GM04503 (cell line): ENCODE data around the gene HHATL.

Source experiments
- DNase-seq: peaks from one replicate; pipeline ENCODE4 v3.0.0-alpha.2; 2012; ENCODE audit warnings: low read depth

Gene HHATL

GRCh38 chr3:42698216-42698910 is 4.2 kb downstream of the HHATL start:
- DNase-seq: no peak

GRCh38 chr3:42697289-42698051 is 5.1 kb downstream of the HHATL start:
- no peak for DNase-seq

- DNase-seq: no peak
Observed at GRCh38 chr3:42696356-42697288, 6.0 kb downstream of the HHATL start.

- DNase-seq: no peak
Observed at GRCh38 chr3:42694366-42694765, 8.2 kb downstream of the HHATL start.

GRCh38 chr3:42693530-42693930 is 9.1 kb downstream of the HHATL start:
- DNase-seq: no peak

- no peak for DNase-seq
Observed at GRCh38 chr3:42692667-42693529, 9.7 kb downstream of the HHATL start.

- DNase-seq: no peak
Observed at GRCh38 chr3:42691816-42692666, 10.6 kb downstream of the HHATL start.

- no peak for DNase-seq
Observed at GRCh38 chr3:42690766-42691680, 11.6 kb downstream of the HHATL start.

GRCh38 chr3:42690191-42690590 is 12.4 kb downstream of the HHATL start:
- no peak for DNase-seq

- DNase-seq: no peak
Observed at GRCh38 chr3:42689421-42690014, 13.1 kb downstream of the HHATL start.

- no peak for DNase-seq
Observed at GRCh38 chr3:42688487-42689420, 13.8 kb downstream of the HHATL start.

- no peak for DNase-seq
Observed at GRCh38 chr3:42688016-42688415, 14.6 kb downstream of the HHATL start.

GRCh38 chr3:42686832-42687650 is 15.6 kb downstream of the HHATL start:
- no peak for DNase-seq

GRCh38 chr3:42685891-42686820 is 16.4 kb downstream of the HHATL start:
- no peak for DNase-seq

GRCh38 chr3:42685363-42685881 is 17.2 kb downstream of the HHATL start, which contains the start of gene KLHL40:
Gene KLHL40, plus strand, starts transcription at chr3:42685537. Its CDS starts 82 bp downstream, at chr3:42685619.
- no peak for DNase-seq
